GM10266 (cell line): ENCODE measurements around the gene MC1R.

ENCODE experiments used
- DNase-seq: peaks from one replicate; pipeline ENCODE4 v3.0.0; 2012; ENCODE audit errors: extremely low spot score
- CTCF ChIP-seq: IDR thresholded peaks from 2 replicates; pipeline ENCODE4 v1.5.1; 2012; ENCODE audit warnings: mild to moderate bottlenecking, low read depth; ENCODE audit not compliant: control insufficient read depth, insufficient read depth; ENCODE audit errors: missing control alignments

The MC1R gene

GRCh38 chr16:89898201-89898967, 20.3 kb upstream of the MC1R start:
- TF ChIP-seq CTCF = no peak
- DNase-seq = no peak

GRCh38 chr16:89899879-89900481, 18.7 kb upstream of the MC1R start:
- DNase-seq = no peak
- TF ChIP-seq CTCF = no peak

DNA sequence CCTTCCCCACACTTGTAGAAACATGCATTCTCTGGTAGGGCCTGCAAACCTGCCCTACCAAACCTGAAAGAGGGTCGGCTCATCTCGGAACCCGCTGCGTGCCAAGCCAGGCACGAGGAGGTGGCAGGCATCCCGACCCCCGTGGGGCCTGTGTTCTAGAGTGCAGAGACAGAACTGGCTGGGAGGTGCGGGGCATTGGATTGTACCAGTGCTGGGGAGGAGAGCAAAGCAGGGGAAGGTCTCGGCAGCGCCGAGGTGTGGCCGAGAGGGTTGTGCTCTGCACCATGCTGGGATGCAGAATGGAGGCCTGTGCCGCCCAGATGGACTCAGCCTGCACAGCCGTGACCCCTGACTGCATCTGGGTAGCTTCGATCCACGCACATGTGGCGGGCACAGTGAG, 17.8 kb upstream of the MC1R start:
- TF ChIP-seq CTCF = no peak
- DNase-seq = no peak

DNA sequence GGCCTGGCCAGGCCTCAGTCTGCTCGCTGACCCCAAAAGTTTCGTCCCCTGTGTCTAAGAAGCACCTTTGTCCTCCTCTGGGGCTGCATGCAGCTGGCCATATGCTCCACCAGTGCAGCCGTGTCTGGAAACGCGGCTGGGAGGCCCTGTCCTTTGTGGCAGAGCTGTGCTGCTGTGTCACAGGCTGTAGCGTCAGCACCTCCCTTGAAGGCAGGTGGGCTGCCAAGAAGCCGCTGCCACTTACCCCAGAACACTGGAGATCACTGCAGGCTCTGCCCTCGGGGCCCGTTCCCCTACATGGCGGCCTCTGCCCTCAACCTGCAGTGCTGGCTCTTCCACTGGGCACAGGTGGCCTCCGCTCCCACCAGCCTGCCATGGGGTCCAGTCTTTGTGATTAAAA, 15.7 kb upstream of the MC1R start:
- no peak for TF ChIP-seq CTCF
- DNase-seq = no peak

DNA sequence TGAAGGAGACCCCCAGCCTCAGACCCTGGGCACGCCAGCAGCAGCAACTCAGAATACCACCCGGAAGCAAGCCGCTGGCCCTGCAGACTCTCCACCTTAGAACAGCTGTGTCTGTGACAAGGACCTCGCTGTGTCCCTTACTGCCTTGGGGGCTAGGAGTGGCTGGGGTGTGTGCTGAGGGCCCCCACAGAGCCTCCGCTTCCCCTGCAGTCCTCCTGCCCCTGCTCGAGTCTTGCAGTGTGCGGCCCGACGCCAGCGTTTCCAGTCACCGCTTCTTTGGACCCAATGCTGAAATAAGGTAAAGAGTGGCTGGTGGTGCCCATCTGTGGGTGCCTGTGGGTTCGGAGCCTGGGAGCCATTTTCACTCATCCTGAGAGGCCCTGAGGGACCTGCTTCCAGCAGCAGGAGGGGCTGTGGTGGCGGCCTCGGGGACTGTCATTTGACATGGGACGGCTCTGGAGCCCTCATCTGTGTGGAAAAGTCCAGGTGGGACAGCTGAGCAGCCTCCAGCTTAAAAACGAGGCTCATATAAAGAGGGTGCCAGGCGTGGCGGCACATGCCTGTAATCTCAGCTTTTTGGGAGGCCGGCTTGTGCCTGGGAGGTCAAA, 14.7 kb upstream of the MC1R start:
- DNase-seq = no peak
- no peak for TF ChIP-seq CTCF

DNA sequence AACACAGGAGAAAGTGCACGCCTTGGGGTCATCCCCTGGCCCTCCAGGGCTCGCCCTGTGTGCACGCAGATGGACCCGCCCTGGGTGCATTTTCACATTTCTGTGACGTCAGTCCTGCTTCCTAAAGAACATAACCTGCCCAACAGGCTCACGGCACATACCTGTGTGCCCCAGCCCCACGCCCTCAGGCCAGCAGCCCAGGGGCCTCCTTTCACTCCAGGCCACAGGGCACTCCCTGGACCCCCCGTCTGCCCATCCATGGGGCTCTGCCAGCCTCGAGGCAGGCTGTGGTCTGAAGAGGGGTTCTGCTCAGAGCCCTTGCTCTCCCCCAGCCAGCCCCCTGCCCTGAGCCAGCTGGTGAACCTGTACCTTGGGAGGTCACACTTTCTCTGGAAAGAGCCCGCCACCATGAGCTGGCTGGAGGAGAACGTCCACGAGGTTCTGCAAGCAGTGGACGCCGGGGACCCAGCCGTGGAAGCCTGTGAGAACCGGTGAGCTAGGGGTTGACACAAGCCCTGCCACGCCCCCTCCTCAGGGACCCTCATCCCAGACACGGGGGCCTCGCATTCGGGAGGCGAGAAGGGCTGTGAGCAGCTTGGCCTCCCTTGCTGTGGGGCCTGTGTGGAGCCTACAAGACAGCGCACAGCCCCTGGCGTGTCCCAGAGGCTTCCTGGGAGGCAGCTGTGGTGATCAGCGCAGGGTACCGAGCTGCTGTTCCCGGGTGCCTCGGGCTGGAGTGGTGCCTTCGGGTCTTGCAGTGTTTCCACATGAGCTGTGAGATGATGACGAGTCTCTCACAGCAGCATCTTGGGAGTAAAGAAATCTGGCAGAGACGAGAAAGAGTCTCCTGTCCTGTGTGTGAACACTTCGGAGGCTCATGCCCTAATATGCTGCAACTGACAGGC, 13.8 kb upstream of the MC1R start:
- TF ChIP-seq CTCF = no peak

More for the DNA sequence above, 13.8 kb upstream of the MC1R start:
- no peak for DNase-seq
